Smooth muscle cell of trachea (primary cell): Measurements from ENCODE around the gene AQP1. TPM values are rescaled to one million over a fixed set of nuclear protein-coding genes. Genes with fewer than 3 reads are reported as not detected.

Experiments used
- total RNA-seq: library from RNA; depleted of rRNA; stranded (reverse); fragments of >200 nt; gene quantifications from 2 replicates; pipeline ENCODE4 v1.2.1, GENCODE V29; 2014

AQP1 gene
- total RNA-seq: 0.29 and 1.5 TPM in 2 replicates

GRCh38 chr7:30911561-30911969 is at the start of gene AQP1:
AQP1 (plus strand) TSS chr7:30911853; CDS start chr7:30911910, 57 bp downstream.

GRCh38 chr7:30963842-30964241 is 52.2 kb downstream of the AQP1 start, which contains the start of gene GHRHR:
GHRHR (plus strand) TSS chr7:30963953; CDS start chr7:30964069, 116 bp downstream.

Other genes with a start within 250 kb of the AQP1 start
- not detected in 2 replicates for gene CRHR2, start 229.4 kb upstream of the AQP1 start, total RNA-seq
- 20.1 and 20.8 TPM in 2 replicates for gene INMT, start 159.7 kb upstream of the AQP1 start, total RNA-seq
- gene MINDY4, start 140.4 kb upstream of the AQP1 start, total RNA-seq: 8.6 and 9.8 TPM in 2 replicates
- not detected in 2 replicates for gene GHRHR, start 52.1 kb downstream of the AQP1 start, total RNA-seq
- gene ADCYAP1R1, start 140.5 kb downstream of the AQP1 start, total RNA-seq: not detected in 2 replicates